ENCODE data around the gene TENT4B. TPM values are rescaled to one million over a fixed set of nuclear protein-coding genes. Genes with fewer than 3 reads are reported as not detected.

The TENT4B gene
- polyA plus RNA-seq, 1 experiment: 7.2 TPM

DNA sequence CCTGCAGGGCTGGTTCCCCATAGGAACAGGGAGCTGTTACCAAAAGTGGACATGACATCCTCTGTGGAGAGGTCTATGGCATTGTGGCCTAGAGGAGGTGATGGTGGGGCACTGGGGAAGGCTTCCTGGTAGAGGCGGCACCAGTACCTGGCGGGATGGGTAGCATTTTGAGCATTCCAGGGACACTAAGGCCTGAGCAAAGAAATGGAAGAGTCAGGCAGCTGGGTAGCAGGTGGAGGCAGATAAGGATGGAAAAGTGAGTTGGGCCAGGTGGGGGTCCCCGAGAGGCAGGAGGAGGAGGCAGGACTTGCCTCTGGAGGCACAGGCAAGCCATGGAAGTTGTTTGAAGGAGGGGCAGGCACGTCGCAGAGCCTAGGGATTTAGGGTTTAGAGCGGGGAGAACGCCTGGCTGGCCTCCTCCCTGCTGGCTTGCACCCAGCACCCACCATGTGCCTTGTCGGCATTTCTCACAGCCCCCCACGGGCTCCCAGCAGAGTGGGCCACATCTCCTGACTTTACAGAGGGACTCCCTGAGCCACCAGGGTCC is 108.1 kb downstream of the TENT4B start:
- Histone ChIP-seq H3K36me3 (ENCODE audit: control insufficient read depth, insufficient read depth, low read length) (no peaks in the 10 kb centered on the region), H3K27me3 (ENCODE audit: control insufficient read depth, insufficient read depth, low read length) (0 out of 2 replicates have a peak, but pooled peaks cover 1% of the 10 kb centered on the region), H3K4me3 (ENCODE audit: low read depth, low read length) (no peak overlapping the region)
- ChIA-PET POLR2A (no interaction called here), CTCF (interaction anchor here (1.0 kb wide), 1 partner anchor 10 kb away, joined by 3 read pairs; no protein-coding TSS in a partner anchor)
- no peak for TF ChIP-seq CTCF (IDR thresholded peaks at IDR 0.05; ENCODE audit: insufficient read depth, low read depth, low read length)
- DNase-seq (ENCODE audit: low read depth): no peak

DNA sequence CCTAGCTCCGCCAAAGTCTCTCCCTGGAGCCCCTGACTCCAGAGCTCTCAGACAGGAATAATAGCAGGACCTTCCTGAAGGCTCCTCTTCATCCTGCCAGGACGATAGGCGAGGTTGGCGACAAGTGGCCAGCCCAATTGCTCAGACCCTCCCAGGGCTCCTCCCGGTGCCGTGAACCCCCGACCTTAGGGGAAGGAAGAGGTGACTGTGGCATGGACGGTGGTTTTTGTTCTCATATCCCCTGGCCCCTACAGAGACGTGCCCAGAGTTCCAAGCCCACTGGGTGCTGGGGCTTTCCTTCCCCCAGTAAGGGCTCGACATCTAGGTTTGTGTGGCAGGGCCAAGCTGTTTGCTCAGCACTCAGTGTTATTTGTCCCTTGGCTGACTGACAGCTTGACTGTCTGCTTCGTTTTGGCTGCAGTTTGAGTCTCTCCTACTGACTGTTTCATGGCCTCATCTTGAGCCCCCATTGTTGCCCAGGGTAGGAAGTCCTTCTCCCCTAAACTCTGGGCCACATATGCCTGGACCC is 108.7 kb downstream of the TENT4B start:
- no peak for DNase-seq (ENCODE audit: low read depth)
- TF ChIP-seq CTCF (IDR thresholded peaks at IDR 0.05; ENCODE audit: insufficient read depth, low read depth, low read length): no peak
- Histone ChIP-seq H3K27me3 (ENCODE audit: control insufficient read depth, insufficient read depth, low read length) (0 out of 2 replicates have a peak, but pooled peaks cover 1% of the 10 kb centered on the region), H3K4me3 (ENCODE audit: low read depth, low read length) (no peak overlapping the region), H3K36me3 (ENCODE audit: control insufficient read depth, insufficient read depth, low read length) (no peaks in the 10 kb centered on the region)
- ChIA-PET CTCF (interaction anchor here (1.0 kb wide), 1 partner anchor 10 kb away, joined by 3 read pairs; no protein-coding TSS in a partner anchor), POLR2A (no interaction called here)

GRCh38 chr16:50263060-50263909 is 110.2 kb downstream of the TENT4B start:
- TF ChIP-seq CTCF (IDR thresholded peaks at IDR 0.05; ENCODE audit: insufficient read depth, low read depth, low read length): no peak
- H3K27me3 ChIP-seq (ENCODE audit: control insufficient read depth, insufficient read depth, low read length): 0 out of 2 replicates have a peak, but pooled peaks cover 1% of the 10 kb centered on the region
- ChIA-PET POLR2A (no interaction called here), CTCF (no interaction called here)
- no peak for DNase-seq (ENCODE audit: low read depth)
- H3K36me3 ChIP-seq (ENCODE audit: control insufficient read depth, insufficient read depth, low read length): no peaks in the 10 kb centered on the region
- no peak overlapping the region for H3K4me3 ChIP-seq (ENCODE audit: low read depth, low read length)

GRCh38 chr16:50263940-50264929 is 111.1 kb downstream of the TENT4B start:
- ChIA-PET POLR2A (no interaction called here), CTCF (no interaction called here)
- H3K27me3 ChIP-seq (ENCODE audit: control insufficient read depth, insufficient read depth, low read length): 0 out of 2 replicates have a peak, but pooled peaks cover 1% of the 10 kb centered on the region
- H3K36me3 ChIP-seq (ENCODE audit: control insufficient read depth, insufficient read depth, low read length): no peaks in the 10 kb centered on the region
- no peak for DNase-seq (ENCODE audit: low read depth)
- TF ChIP-seq CTCF (IDR thresholded peaks at IDR 0.05; ENCODE audit: insufficient read depth, low read depth, low read length): no peak
- no peak overlapping the region for H3K4me3 ChIP-seq (ENCODE audit: low read depth, low read length)

All from BJ (cell line).